Activated CD4-positive, alpha-beta T cell treated with anti-CD3 and anti-CD28 coated beads for 1 hour (primary cell): ENCODE results near the gene GPR18.

ENCODE experiments used
- DNase-seq: peaks from one replicate; pipeline ENCODE4 v3.0.0-alpha.2; 2020

Gene GPR18

DNA sequence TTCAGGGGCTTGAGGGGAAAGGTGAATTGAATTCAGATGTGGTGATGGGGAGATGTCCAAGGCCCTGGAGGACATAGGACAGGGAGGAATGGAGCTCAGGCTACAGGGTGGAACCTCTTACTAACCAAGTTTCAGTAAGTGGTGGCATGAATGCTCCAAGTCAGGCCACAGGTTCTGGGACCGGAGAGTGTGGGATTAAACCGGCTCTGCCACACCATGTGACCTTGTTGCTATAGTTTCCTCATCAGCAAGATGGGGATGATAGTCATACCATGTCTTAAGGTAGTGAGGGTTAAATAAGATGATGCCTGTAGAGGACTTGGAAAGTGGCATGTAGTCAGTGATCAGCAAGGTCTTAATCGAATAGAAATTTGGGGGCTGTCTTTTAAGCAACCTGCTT lies 32.7 kb upstream of the GPR18 start:
- DNase-seq, result no peak

DNA sequence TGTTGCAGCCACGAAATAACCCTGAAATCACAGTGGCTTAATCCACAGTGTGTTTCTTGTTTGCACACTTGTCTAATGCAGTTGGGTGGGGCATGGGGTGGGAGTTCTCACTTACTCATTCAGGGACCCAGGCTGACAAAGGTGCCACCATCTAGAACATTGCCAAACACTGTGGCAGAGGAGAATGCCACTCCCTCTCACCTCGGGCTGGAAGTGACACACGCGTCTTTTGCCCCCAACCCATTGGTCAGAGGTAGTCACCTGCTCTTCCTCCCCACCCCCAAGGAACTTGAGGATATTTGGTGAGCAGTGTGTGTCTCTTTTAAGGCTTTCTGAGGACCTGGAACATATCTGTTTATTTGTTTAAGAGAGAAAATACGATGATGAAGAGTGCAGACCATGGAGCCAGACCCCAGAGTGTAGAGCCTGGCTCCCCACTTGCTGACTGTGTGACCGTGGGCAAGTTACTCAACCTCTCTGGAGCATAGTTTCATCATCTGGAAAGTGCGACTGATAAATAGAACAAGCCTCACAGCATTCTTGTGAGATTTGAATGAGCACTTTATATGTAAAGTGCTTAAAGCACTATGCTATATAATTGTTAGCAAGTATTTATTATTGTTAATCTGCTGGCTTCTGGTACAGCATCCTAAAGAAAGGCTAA lies 31.6 kb upstream of the GPR18 start:
- DNase-seq, result no peak

DNA sequence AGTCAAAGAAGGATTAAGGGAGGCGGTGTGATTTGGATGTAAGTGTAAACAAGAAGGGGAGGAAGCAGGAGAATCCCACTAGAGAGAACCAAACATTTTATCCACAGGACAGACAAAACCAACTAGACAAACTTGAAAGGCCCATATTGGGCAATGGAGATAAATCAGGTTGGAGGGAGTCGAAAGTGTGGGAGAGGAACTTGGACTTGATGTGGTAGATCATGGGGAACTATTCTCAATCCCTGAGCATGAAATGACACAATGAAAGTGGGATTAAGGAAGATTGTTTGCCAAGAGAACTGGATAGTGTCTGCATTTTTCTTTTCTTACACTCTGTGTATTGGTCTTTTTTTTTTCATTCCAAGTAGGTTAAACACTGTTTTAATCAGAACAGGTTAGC lies 31.1 kb upstream of the GPR18 start:
- no peak for DNase-seq

DNA sequence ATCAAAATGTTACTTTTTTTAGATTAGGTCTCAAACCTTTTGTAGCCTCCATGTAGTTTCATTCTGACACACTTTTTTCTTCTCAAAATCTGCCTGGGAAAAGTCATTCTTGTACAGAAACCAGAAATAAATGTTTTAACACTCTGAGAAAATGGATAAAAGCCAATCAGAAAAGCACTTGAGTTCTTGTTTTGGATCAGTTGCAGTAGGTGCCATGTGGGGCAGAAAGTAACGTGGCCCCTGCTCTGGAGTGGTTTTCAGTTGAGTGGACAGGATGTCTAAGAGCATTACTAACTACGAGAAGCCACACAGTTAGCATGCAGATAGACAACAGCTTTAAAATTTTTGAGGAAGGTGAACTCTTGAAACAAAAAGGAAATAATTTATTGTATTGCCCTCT lies 29.9 kb upstream of the GPR18 start:
- DNase-seq, result no peak

DNA sequence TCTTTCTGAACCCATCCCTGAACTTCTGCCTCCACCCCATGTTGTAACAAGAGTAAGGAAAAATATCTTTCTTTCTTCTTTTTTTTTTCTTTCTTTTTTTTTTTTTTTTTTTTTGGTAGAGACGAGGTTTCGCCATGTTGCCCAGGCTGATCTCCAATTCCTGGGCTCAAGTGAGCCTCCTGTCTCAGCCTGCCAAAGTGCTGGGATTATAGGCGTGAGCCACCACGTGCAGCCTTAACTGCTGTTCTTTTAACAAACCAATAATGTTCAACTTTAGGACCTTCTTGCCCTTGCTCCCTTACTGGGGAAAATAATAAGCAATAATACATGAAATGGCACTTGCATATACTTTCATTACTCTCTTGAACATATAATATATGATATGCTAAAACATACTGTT lies 29.4 kb upstream of the GPR18 start:
- DNase-seq, result no peak

DNA sequence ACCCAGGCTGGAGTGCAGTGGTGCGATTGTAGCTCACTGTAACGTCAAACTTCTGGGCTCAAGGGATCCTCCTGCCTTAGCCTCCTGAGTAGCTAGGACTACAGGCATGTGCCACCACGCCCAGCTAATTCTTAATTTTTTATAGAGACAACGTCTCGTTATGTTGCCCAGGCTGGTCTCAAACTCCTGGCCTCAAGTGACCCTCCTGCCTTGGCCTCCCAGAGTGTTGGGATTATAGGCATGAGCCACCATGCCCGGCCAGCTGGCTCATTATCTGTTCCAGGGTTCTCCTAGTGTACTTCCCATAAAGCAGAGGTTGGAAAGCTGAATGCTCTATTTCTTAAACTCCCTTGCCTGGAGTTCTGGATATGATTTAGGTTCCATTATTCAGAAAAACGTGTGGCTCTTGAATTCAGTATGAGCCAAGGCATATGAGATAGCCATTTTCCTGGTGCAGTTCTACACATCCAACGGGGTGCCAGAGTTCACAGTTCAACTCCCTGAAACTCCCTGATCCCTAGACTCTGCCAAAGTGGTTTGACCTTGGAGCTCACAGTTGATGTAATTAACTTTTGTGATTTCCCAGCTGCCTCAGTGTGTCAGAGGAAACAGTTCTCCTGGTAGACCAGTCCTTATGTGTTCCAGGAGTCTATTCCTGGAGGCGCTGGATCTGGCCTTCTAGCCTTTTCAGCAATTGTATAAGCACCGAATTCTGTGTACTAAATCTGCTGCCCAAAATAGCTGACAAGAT lies 27.4 kb upstream of the GPR18 start:
- no peak for DNase-seq

DNA sequence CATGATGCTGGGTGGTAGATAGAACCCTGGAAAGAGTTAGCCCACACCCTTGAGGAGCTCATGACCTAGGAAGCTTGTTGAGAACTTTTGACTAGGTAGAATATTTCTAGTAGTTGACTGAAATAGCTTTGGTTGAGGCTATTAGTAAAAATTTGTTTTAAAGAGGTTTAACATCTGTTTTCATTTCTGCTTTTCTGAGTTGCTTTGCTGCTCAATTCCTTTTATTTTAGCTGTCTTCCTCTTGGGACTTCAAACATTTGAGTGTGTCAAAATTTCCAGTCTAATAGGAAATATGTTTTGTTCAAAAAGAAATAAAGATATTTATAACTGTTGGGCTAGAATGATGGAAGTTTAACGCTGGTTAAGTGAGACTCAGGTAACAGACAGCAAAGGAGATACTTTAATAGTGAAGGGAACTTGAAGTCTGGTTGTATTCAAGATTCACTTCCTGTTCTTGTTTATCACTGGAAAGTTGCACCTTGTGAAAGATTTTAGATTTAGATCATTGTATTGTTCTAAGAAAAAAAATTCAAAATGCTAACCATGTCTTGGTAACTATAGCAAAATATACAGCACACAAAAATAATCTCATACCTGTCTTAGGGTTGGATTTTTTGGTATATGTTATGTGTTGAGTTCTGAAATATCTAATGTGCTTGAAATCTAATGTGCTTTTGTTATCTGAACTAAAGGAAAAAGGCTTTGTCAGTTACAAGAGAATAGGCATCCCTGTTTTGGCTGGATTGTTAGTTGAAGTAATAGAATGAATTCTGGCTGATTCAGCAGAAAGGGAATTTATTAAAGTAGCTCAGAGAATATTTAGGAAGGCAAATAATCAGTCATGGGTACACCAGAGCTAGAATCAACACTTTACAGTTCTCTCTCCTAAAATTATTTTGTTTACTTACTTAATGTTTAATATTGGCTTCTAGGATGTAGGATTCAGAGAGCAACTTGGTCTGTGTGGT lies 24.4 kb upstream of the GPR18 start:
- no peak for DNase-seq

DNA sequence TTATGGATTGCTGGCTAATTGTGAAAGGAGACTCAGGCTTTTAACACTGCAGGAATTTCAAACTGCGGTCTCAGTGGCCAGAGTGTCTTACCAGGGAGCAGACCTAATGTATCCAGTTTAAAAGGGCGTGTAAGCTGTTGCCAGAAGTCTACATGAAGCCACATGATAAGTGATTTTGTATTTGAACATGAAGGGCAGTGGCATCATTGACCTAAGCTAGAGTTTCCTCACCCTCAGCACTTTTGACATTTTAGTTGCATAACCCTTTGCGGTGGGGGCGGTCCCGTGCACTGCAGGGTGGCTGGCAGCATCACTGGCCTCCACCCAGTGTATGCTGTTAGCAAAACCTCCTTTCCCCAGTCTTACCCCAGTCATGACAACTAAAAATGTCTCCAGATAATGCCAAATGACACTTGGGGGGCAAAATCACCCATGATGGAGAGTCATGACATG lies 23.7 kb upstream of the GPR18 start:
- DNase-seq, result no peak

DNA sequence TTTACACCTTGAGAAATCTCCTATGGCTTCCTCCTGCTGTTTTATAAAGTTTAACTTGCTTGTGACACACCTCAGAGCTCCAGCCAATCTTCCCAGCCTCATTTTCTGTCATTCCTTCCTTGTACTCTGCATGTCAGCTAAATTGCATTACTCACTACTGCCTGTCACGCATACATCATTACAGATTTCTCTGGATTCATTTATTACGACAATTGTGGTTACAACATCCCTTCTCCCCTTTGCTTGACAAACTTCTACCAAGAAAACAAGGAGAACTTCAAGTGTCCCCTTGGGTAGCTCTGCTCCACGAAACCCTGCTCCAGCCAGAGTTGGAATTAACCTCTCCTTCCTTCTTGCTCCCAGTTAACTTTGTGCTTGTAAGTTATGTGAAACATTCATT lies 22.0 kb upstream of the GPR18 start:
- DNase-seq, result no peak

DNA sequence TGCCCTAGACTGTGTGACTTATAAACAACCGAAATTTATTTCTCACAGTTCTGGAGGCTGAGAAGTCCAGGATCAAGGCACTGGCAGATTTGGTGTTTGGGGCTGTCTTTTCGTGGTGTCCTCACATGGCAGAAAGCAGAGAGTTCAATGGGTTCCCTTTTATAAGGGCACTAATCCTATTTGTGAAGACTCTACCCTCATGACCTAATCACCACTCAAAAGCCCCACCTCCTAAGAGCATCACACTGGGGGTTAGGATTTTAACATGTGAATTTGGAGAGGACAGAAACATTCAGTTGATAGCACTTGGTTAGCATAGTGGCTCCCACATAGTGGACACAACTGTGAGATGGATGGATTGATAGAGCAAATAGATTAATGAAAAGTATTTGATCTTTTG lies 21.5 kb upstream of the GPR18 start:
- no peak for DNase-seq

DNA sequence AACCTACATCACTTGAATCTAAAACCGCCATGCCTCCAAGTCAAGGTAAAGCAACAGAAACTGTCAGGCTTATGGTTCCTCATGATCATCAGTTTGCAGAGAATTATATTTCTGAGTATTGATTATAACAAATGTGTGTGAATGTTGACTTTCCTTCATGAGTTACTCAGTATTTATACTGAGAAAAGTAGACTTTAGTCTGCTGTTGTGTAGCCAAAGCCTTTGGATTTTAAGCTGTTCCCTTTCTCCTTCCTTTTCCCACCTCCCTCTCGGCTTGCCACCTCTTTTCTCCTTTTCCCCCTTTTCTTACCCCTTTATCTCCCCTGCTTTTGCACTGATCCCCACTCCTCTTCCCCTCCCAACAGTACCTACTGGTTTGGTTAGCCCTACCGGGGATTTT lies 20.7 kb upstream of the GPR18 start:
- DNase-seq, result no peak

DNA sequence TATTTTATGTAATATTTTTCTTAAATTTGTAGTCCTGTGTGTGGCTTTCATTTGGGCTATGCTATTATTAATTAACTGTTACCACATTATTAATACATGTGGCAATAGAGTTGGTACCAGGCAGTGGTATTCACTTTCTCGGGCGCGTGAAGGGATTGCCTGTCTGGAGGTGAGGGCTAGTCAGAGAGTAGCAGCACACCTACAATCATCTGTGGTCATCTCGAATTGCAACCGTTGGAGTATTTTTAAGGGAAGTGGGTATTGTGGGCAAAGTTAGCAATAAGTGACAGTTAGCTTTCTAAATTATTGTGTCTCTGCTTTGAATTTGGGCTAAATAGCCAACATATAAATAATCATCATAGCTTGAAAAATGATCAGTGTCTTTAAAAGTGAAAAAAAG lies 20.0 kb upstream of the GPR18 start:
- no peak for DNase-seq

DNA sequence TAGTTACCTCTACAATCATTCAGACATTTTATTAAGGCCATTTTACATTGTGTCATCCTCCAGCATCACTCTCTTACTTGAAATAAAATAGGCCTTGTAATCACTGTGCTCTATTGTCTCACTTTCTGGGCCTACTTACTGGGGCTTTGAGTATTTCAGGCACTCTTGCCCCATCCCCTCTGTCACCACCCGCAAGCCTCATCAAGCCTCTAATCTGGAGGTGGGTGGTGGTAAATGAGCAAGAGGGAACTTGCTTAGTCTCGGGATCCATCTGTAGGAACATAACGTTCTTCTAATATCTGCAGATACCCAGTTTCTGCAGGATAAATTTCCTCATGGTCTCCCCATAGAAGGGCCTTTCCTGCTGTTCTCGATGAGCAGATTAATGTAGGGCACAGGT lies 19.4 kb upstream of the GPR18 start:
- DNase-seq, result no peak

DNA sequence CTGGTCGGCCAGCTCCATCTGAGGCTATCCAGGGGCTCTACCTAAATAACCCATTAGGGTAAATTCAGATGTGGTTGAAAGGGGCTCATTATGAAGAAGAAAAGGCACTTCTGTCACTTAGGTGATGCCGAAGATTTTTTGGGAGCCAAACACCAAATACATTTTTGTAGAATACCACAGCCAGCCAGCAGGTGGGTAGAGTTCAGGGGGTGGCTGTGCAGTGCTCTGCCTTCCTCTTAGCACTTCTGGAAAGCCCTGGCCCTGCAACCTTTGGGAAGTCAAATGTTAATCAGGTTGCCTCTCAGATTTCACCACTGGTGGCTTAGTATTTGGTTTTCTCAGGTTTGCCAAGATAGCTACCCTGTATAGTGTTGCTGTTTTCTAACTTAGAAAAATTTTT lies 18.5 kb upstream of the GPR18 start:
- no peak for DNase-seq

DNA sequence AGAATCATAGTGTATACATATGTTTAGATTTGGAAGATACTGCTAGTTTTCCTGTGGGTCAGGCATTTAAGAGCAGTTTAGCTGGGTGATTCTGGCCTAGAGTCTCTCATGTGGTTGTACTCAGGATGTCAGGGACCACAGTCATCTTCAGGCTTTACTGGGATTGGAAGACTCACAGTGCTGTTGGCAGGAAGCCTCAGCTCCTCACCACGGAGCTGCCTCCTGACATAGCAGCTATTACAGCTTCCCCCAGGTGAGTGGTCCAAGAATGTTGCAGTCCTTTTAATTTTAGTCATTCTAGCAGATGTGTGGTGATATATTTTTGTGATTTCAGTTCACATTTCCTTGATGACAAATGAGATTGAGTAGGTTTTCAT lies 16.9 kb upstream of the GPR18 start:
- DNase-seq, result no peak

DNA sequence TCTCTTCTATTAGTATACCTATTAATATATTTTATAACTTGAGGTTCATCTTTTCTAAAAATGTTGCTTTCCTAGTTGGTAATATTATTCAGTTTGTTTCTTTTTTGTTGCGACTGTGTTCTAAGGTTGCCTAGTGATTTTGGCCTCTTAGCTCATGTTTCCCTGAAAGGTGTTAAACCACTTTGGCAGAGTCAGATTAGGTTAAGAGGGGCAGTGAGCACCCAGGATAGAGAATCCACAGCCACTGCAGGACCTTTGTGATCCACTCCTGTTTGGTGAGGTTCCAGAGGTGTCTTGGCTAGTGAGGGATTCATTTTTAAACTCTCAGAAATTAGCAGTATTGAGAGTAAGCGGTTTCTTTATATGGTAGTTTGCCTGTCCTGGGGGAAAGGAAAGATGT lies 14.9 kb upstream of the GPR18 start:
- DNase-seq, result no peak

DNA sequence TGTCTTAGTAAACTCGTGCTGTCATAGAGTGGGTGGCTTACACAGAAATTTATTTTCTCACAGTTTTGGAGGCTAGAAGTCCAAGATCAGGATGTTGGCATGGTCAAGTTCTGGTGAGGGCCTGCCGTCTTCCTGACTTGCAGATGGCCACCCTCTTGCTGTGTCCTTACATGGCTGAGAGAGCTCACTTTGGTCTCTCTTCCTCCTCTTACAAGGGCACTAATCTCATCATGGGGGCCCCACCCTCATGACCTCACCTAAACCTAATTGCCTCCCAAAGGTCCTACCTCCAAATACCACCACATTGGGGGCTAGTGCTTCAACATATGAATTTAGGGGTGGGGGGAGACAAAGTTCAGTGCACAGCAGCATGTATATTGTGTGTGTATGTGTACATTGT lies 14.3 kb upstream of the GPR18 start:
- DNase-seq, result no peak

DNA sequence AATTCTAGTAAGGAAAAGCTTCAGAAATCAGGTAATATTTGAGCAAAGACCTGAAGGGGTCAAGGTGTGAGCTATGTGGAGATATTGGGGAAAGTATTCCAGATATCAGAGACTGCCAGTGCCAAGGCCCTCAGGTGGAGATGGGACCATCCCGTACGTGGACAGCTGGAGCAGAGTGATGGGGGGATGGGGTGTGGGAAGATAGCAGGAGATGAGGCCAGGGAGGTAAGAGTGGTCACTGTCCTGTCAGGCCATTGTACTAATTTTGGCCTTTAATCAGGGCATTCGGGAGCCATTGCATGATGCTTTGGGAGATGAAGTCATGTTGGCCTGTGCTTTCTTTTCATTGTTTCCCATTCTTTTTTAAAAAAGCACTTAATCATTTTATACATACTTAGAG lies 13.1 kb upstream of the GPR18 start:
- no peak for DNase-seq

DNA sequence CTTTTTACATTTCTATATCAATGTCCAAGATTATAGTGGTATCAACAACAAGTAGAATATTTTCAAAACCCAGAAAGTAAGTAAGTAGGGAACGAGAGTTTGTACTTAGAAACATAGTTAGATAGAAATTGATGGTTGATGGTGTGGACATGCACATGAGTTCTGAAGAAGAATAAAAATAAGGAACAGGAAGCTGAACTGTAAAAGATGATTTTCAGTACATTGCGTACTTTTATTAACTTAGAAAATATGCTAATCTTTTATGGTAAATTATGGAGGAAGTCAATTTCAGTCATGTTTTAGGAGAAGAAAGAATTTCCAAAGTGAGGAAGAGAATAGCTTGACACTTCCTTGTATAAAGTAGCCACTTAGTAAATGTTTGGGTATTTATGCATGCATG lies 12.3 kb upstream of the GPR18 start:
- no peak for DNase-seq

DNA sequence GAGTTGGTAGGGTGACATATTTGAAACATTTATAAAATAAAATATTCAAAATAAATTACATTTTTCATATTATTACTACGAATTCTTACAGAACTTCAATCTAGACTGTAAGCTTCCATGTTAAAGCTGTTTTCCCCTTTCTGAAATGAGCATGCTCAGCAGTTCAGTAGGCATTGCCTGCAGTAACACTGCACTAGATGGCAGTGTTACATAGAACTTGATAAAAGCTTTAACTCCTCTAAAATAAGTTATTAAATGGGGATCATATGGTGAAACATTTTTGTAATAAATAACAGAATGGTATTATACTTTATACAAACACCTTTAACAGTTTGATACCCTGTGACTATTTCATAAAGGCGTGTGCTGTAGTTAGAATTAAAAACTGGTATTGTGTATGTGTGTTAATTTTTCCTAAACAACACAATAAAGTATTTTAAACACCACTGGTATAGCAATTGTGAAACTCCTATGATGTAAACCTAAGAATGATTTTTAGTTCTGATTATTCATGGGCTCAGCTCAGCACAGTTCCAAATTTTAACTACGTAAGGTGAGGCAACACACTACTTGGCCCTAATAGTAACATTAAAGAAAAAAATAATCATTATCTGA lies 11.6 kb upstream of the GPR18 start:
- DNase-seq, result no peak

DNA sequence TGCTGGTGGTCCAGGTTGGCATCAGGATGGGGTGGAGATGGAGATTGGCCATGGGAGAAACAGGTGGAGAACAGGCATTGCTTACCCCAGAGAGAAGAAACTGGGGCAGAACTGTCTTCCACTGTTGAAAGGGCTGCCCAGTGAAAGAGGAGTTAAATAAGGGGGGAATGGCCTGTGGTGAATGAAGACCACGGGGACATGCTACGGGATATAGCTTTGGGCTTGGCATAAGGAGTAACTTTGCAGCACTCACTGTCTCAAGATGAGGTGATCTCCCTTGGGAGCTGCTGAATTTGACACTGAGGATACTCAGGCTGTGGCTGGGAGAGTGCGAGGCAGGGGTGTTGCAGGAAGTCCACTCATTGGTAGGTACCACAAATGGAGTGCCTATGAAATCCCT lies 10.6 kb upstream of the GPR18 start:
- no peak for DNase-seq

DNA sequence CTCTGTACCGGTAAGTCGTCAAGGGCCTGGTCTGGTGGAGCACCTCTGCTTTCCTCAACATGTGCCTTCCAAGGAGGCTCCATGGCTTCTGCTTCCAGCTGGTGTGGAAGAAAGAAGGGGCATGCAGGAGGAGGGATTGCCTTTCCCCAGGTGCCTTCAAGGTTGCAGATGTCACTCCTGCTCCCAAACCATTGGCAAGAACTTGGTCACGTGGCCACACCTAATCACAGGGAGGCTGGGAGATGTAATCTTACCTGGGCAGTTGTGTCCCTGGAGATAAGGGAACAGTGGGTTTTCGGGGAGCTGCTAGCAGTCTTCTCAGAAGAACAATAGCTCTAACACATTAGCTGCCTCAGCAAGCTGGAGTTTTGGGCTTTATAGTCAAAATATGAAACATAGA lies 9.7 kb upstream of the GPR18 start:
- DNase-seq, result no peak

DNA sequence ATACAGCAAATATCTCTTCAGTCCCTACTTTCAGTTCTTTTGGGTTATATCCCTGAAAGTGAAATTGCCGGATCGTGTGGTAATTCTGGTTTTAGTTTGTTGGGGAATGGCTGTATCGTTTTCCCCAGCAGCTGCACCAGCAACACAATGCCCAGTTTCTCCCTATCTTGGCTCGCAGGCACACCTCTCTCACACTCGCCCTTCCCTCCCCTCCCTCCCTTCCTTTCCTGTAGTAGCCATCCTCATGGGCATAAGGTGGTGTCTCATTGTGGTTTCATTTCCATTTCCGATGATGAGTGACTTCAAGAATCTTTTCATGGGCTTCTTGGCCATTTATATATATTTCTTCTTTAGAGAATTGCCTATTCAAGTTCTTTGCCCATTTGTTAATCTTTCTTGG lies 8.6 kb upstream of the GPR18 start:
- no peak for DNase-seq
